ENCODE data around the gene PHF21B. TPM values are rescaled to one million over a fixed set of nuclear protein-coding genes. Genes with fewer than 3 reads are reported as not detected.

Gene PHF21B
- total RNA-seq, 2 experiments from 2014 or later: 0.92 to 1.1 TPM

DNA sequence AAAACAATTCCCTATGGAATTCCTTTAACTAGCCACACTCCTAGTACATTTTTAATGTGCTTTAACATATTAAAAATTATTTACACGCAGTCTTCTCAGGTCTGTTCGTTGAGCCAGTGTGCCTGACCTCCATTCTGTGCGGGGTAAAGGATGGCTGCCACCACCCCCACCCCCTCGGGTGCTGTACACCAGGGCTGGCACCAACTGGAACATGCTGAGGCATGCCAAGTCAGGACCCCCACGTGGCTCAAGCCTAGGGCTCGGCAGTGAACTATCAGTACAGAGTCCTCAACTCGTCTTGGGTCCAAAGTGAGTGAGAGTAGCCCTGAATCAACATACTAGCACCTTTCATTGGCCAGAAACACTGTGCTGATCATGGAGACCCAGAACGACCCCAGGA lies 32.5 kb upstream of the PHF21B start:
- H3K27ac Mint-ChIP-seq: no peak overlapping the region
- POLR2A ChIA-PET: no interaction called here
- no peaks in the 10 kb centered on the region for H3K36me3 Mint-ChIP-seq (ENCODE audit: low read depth)
- intact Hi-C loops (cut with micrococcal nuclease): no loop called here
- no peaks in the 10 kb centered on the region for H3K4me1 Mint-ChIP-seq (ENCODE audit: low read depth)
- H3K4me3 Mint-ChIP-seq: no peak overlapping the region
- no peak for ATAC-seq
- peaks cover 24% of the 10 kb centered on the region for H3K27me3 Mint-ChIP-seq
- H3K9me3 Mint-ChIP-seq: peaks cover 8% of the 10 kb centered on the region
- CTCF ChIA-PET: no interaction called here
- TF ChIP-seq, protein P1, sequence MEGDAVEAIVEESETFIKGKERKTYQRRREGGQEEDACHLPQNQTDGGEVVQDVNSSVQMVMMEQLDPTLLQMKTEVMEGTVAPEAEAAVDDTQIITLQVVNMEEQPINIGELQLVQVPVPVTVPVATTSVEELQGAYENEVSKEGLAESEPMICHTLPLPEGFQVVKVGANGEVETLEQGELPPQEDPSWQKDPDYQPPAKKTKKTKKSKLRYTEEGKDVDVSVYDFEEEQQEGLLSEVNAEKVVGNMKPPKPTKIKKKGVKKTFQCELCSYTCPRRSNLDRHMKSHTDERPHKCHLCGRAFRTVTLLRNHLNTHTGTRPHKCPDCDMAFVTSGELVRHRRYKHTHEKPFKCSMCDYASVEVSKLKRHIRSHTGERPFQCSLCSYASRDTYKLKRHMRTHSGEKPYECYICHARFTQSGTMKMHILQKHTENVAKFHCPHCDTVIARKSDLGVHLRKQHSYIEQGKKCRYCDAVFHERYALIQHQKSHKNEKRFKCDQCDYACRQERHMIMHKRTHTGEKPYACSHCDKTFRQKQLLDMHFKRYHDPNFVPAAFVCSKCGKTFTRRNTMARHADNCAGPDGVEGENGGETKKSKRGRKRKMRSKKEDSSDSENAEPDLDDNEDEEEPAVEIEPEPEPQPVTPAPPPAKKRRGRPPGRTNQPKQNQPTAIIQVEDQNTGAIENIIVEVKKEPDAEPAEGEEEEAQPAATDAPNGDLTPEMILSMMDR (IDR thresholded peaks at IDR 0.05): no peak
- DNase-seq: no peak

DNA sequence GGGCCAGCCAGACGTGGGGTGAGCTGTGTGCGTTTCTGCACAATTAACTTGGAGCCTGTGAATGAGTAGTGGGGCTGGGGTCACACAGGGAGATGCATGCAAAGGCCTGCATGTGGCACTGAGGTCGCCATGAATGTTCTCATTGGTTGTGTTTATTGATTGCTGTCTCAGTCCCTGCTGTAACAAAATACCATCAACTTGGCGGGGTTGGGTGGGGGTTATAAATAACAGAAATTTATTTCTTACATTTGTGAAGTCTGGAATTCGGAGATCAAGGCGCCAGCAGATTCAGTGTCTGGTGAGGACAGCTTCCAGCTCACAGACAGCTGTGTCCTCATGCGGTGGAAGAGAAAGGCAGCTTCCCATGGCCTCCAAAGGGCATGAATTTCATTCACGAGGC lies 29.3 kb upstream of the PHF21B start:
- peaks cover 15% of the 10 kb centered on the region for H3K27me3 Mint-ChIP-seq
- H3K4me3 Mint-ChIP-seq: no peak overlapping the region
- H3K4me1 Mint-ChIP-seq (ENCODE audit: low read depth): no peaks in the 10 kb centered on the region
- TF ChIP-seq, protein P1 (IDR thresholded peaks at IDR 0.05): no peak
- DNase-seq: no peak
- CTCF ChIA-PET: no interaction called here
- POLR2A ChIA-PET: no interaction called here
- peaks cover 4% of the 10 kb centered on the region for H3K9me3 Mint-ChIP-seq
- intact Hi-C loops (cut with micrococcal nuclease): no loop called here
- no peaks in the 10 kb centered on the region for H3K36me3 Mint-ChIP-seq (ENCODE audit: low read depth)
- H3K27ac Mint-ChIP-seq: no peak overlapping the region
- no peak for ATAC-seq

DNA sequence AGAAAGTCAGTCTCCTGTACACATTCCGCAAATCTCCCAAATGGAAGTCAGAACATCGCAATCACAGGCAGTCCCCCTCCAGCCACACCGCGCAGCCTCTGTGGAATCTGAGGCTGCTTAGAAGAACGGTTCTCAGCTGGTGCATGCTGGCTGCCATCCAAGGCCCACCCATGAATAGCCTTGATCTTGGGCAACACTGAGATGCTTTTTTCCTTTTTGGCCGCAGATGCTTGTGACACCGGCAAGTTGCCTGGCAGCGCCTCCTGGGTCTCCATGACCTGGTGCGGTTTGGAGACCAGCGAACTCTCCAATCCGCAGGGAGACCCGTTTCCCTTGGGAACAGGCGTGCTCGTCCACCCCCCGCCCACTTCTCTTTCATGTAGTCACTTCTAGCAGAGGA lies 26.3 kb upstream of the PHF21B start:
- no peaks in the 10 kb centered on the region for H3K4me1 Mint-ChIP-seq (ENCODE audit: low read depth)
- H3K27me3 Mint-ChIP-seq: peaks cover 11% of the 10 kb centered on the region
- intact Hi-C loops (cut with micrococcal nuclease): no loop called here
- ChIA-PET POLR2A (no interaction called here), CTCF (no interaction called here)
- DNase-seq: no peak
- no peak overlapping the region for H3K27ac Mint-ChIP-seq
- peaks cover 4% of the 10 kb centered on the region for H3K9me3 Mint-ChIP-seq
- H3K36me3 Mint-ChIP-seq (ENCODE audit: low read depth): no peaks in the 10 kb centered on the region
- no peak for ATAC-seq
- H3K4me3 Mint-ChIP-seq: no peak overlapping the region
- TF ChIP-seq, protein P1 (IDR thresholded peaks at IDR 0.05): no peak

DNA sequence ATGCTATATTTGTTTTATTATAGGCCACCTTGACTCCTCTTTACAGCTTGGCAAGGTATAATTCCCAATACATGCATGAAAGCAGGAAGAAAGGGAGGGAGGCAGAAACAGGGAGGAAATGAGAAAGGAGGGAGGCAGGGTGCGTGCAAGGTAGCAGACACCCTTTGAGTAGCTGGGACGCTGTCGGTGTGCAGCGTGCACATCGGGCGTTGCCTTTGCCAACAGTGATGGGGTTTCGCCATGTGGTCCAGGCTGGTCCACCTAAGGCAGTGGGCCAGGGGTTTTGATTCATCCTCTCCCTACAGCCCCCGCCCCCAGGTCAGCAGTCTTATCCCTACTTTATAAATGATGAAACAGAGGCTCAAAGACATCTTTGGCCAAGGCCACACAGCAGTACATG lies 25.0 kb upstream of the PHF21B start:
- POLR2A ChIA-PET: no interaction called here

DNA sequence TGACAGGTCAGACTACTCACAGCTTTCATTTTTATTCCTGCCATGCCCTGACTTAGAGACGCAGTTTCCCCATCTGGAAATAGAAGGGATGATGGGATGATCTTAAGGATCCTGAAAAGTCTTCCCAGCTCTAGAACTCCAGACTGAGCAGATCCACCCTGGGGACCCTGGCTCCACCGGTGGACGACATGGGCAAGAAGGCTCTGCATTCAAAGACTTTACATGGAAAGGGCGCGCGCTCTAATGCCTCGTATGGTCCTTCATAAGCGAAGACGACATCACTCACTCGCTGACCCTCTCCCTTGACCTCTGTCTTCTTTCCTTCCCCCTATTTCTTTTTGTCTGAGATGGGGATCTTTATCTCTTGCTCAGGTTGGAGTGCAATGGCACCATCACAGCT lies 24.4 kb upstream of the PHF21B start:
- no peak for ATAC-seq
- TF ChIP-seq, protein P1 (IDR thresholded peaks at IDR 0.05): no peak
- peaks cover 4% of the 10 kb centered on the region for H3K9me3 Mint-ChIP-seq
- intact Hi-C loops (cut with micrococcal nuclease): no loop called here
- no peaks in the 10 kb centered on the region for H3K36me3 Mint-ChIP-seq (ENCODE audit: low read depth)
- no peak overlapping the region for H3K27ac Mint-ChIP-seq
- H3K27me3 Mint-ChIP-seq: peaks cover 10% of the 10 kb centered on the region
- ChIA-PET POLR2A (no interaction called here), CTCF (no interaction called here)
- no peak overlapping the region for H3K4me3 Mint-ChIP-seq
- DNase-seq: no peak
- H3K4me1 Mint-ChIP-seq (ENCODE audit: low read depth): no peaks in the 10 kb centered on the region

More for the DNA sequence above, 25.0 kb upstream of the PHF21B start:
- H3K9me3 Mint-ChIP-seq: peaks cover 4% of the 10 kb centered on the region
- H3K27me3 Mint-ChIP-seq: peaks cover 10% of the 10 kb centered on the region
- no peak for DNase-seq
- H3K36me3 Mint-ChIP-seq (ENCODE audit: low read depth): no peaks in the 10 kb centered on the region
- H3K4me3 Mint-ChIP-seq: no peak overlapping the region
- ATAC-seq: no peak
- H3K27ac Mint-ChIP-seq: no peak overlapping the region
- CTCF ChIA-PET: no interaction called here
- intact Hi-C loops (cut with micrococcal nuclease): no loop called here
- no peaks in the 10 kb centered on the region for H3K4me1 Mint-ChIP-seq (ENCODE audit: low read depth)
- TF ChIP-seq, protein P1 (IDR thresholded peaks at IDR 0.05): no peak

Measured in activated CD8-positive, alpha-beta T cell treated with anti-CD3 and anti-CD28 coated beads for 36 hours (primary cell).